Panc1 (cell line): ENCODE results near the gene ADAT1. TPM values are rescaled to one million over a fixed set of nuclear protein-coding genes. Genes with fewer than 3 reads are reported as not detected.

Source experiments
- ATAC-seq: fragments of 200-7000 bp; cut with Tn5 transposase; 2 replicates; pipeline ENCODE4 v1.9.1; 2020; ENCODE audit warnings: mild to moderate bottlenecking, moderate library complexity
- BruUV-seq: library from RNA; stranded (reverse); fragments of 400-500 nt; replicated peaks from 2 replicates; lab custom pipeline; 2021; lab: Mats Ljungman, UMichigan
- CTCF ChIA-PET: fragments of 300-600 bp; sonication (Branson Sonifier 250); formaldehyde crosslinking; loops from one replicate; lab custom pipeline; 2022; ENCODE audit warnings: antibody characterized with exemption; lab: Charles Lee
- POLR2A ChIA-PET: fragments of 300-600 bp; sonication (Branson Sonifier 250); formaldehyde crosslinking; loops from one replicate; lab custom pipeline; 2022; ENCODE audit warnings: antibody characterized with exemption; lab: Charles Lee
- DNase-seq: peaks from one replicate; pipeline ENCODE4 v3.0.0-alpha.2; 2010; ENCODE audit warnings: low read depth, low spot score
- H3K27ac ChIP-seq: 2 replicates; pipeline ENCODE4 v1.5.1; 2011; ENCODE audit warnings: mild to moderate bottlenecking, low read length, inconsistent platforms
- H3K27me3 ChIP-seq: fragments of 200-500 bp; sonication (Bioruptor generic); 2 replicates; pipeline ENCODE4 v1.6.0; 2014; ENCODE audit warnings: low read length, inconsistent platforms; ENCODE audit not compliant: control insufficient read depth, insufficient read depth
- H3K36me3 ChIP-seq: fragments of 200-500 bp; sonication (Bioruptor generic); 2 replicates; pipeline ENCODE4 v1.5.1; 2014; ENCODE audit warnings: inconsistent platforms, mild to moderate bottlenecking, low read length, moderate library complexity; ENCODE audit not compliant: control insufficient read depth, insufficient read depth
- H3K4me1 ChIP-seq: 2 replicates; pipeline ENCODE4 v1.5.1; 2011; ENCODE audit warnings: inconsistent platforms, mild to moderate bottlenecking, low read length, moderate library complexity; ENCODE audit not compliant: control insufficient read depth, insufficient read depth
- H3K4me3 ChIP-seq, 2 experiments: 2 replicates each; pipeline ENCODE4 v1.5.1; 2011 to 2012; ENCODE audit warnings: low read depth in 2 of 2, low read length in 2 of 2, mild to moderate bottlenecking in 2 of 2, inconsistent platforms in 1 of 2, moderate library complexity in 1 of 2
- H3K9me3 ChIP-seq: fragments of 200-500 bp; sonication (Bioruptor generic); 2 replicates; pipeline ENCODE4 v1.5.1; 2014; ENCODE audit warnings: low read depth, mild to moderate bottlenecking, inconsistent platforms, low read length, moderate library complexity; ENCODE audit not compliant: control insufficient read depth, insufficient read depth
- CTCF ChIP-seq: fragments of 450-650 bp; IDR thresholded peaks from 2 replicates; pipeline ENCODE4 v1.5.1; 2017; ENCODE audit warnings: mild to moderate bottlenecking
- POLR2AphosphoS5 ChIP-seq: IDR thresholded peaks from 2 replicates; pipeline ENCODE4 v1.6.1; 2012; ENCODE audit warnings: mild to moderate bottlenecking, low read depth, low read length, moderate library complexity
- REST ChIP-seq, 2 experiments: IDR thresholded peaks; 2 replicates each; pipeline ENCODE4 v1.6.1; 2011 to 2012; ENCODE audit warnings: low read depth in 2 of 2, control low read depth in 1 of 2, low read length in 1 of 2, mild to moderate bottlenecking in 1 of 2, moderate library complexity in 1 of 2; ENCODE audit not compliant: insufficient read depth in 1 of 2
- SIN3A ChIP-seq: IDR thresholded peaks from 2 replicates; pipeline ENCODE4 v1.6.1; 2012; ENCODE audit warnings: low read depth, mild to moderate bottlenecking, low read length, moderate library complexity, borderline replicate concordance; ENCODE audit not compliant: insufficient read depth
- TCF7L2 ChIP-seq: IDR thresholded peaks from 2 replicates; pipeline ENCODE4 v1.6.1; 2011; ENCODE audit warnings: mild to moderate bottlenecking, low read depth, low read length, inconsistent platforms
- in situ Hi-C: cut with HindIII; loops from 2 replicates; pipeline ENCODE4 v1.10.0; 2016; ENCODE audit warnings: low sequenced_read_pairs, low pct_unique_long_range_greater_than_20kb
- intact Hi-C: fragments of 100-400 bp; cut with micrococcal nuclease; formaldehyde crosslinking; loops from one replicate; pipeline ENCODE4 v1.10.0; 2022; ENCODE audit not compliant: unreplicated experiment
- total RNA-seq: library from RNA; stranded (reverse); gene quantifications from one replicate; pipeline ENCODE4 v1.2.1, GENCODE V29; 2021; ENCODE audit not compliant: unreplicated experiment

The ADAT1 gene
- total RNA-seq, 1 experiment from 2014 or later: 46.8 TPM

GRCh38 chr16:75624921-75625334 lies 1.8 kb upstream of the ADAT1 start:
- Histone ChIP-seq H3K4me1 (peaks cover 7% of the 10 kb centered on the region), H3K27ac (no peak overlapping the region), H3K27me3 (no peaks in the 10 kb centered on the region), H3K4me3 (no peak overlapping the region), H3K9me3 (no peaks in the 10 kb centered on the region), H3K36me3 (peaks cover 5% of the 10 kb centered on the region)
- TF ChIP-seq POLR2AphosphoS5 (no peak), CTCF (no peak), TCF7L2 (no peak), SIN3A (no peak), REST (IDR thresholded peaks at IDR 0.05; ENCODE audit: insufficient read depth in 1 of 2, low read depth in 2 of 2, low read length in 1 of 2) (no peak)
- no peak for DNase-seq
- in situ Hi-C loops: no loop called here
- CTCF ChIA-PET: no interaction called here
- no TSS peak for BruUV-seq
- intact Hi-C loops: loop anchor here (5.0 kb wide), 1 partner anchor 153 kb away; no protein-coding TSS in a partner anchor
- POLR2A ChIA-PET: no interaction called here
- no peak for ATAC-seq

GRCh38 chr16:75621170-75621477 lies 2.0 kb downstream of the ADAT1 start:
- no peak for ATAC-seq
- no peak for DNase-seq
- TF ChIP-seq CTCF: peak; percentile 54
- TF ChIP-seq TCF7L2: no peak
- H3K9me3 ChIP-seq: no peaks in the 10 kb centered on the region
- intact Hi-C loops (loop anchor here (5.0 kb wide), 1 partner anchor 149 kb away; no protein-coding TSS in a partner anchor), in situ Hi-C loops (no loop called here)
- H3K27ac ChIP-seq: no peak overlapping the region
- H3K4me1 ChIP-seq: peaks cover 7% of the 10 kb centered on the region
- no TSS peak for BruUV-seq
- H3K36me3 ChIP-seq: peaks cover 7% of the 10 kb centered on the region
- POLR2A ChIA-PET: interaction anchor here (0.6 kb wide), 1 partner anchor 60 kb away, joined by 7 read pairs; no protein-coding TSS in a partner anchor
- H3K27me3 ChIP-seq: no peaks in the 10 kb centered on the region
- CTCF ChIA-PET: no interaction called here
- no peak overlapping the region for H3K4me3 ChIP-seq
